RPMI8226 (cell line): ENCODE results near the gene NGDN.
"Not testable (repeated sequence)": the region's sequence is repeated elsewhere in the genome, so short reads cannot be mapped to it uniquely, and the experiment has no call there.

ENCODE experiments used
- DNase-seq: peaks from one replicate; pipeline ENCODE4 v3.0.0-alpha.2; 2015

The NGDN gene

GRCh38 chr14:23439107-23439835 lies 30.2 kb upstream of the NGDN start:
- DNase-seq, result no peak

- no peak for DNase-seq
Observed at GRCh38 chr14:23441076-23441475, 28.4 kb upstream of the NGDN start.

- DNase-seq, result no peak
Observed at GRCh38 chr14:23442721-23443356, 26.7 kb upstream of the NGDN start.

GRCh38 chr14:23443411-23443812 lies 26.1 kb upstream of the NGDN start:
- DNase-seq, result no peak

GRCh38 chr14:23443881-23444280 lies 25.6 kb upstream of the NGDN start:
- DNase-seq, result no peak

GRCh38 chr14:23444314-23444713 lies 25.2 kb upstream of the NGDN start:
- no peak for DNase-seq

GRCh38 chr14:23445773-23446172 lies 23.7 kb upstream of the NGDN start:
- DNase-seq, result no peak

GRCh38 chr14:23446291-23446851 lies 23.1 kb upstream of the NGDN start:
- DNase-seq, result no peak

GRCh38 chr14:23447361-23448350 lies 21.8 kb upstream of the NGDN start:
- DNase-seq, result no peak

GRCh38 chr14:23449314-23449713 lies 20.2 kb upstream of the NGDN start:
- no peak for DNase-seq

GRCh38 chr14:23450379-23450778 lies 19.1 kb upstream of the NGDN start:
- DNase-seq, result no peak

GRCh38 chr14:23452237-23452636 lies 17.3 kb upstream of the NGDN start:
- DNase-seq, result no peak

- no peak for DNase-seq
Observed at GRCh38 chr14:23454445-23454856, 15.1 kb upstream of the NGDN start.

GRCh38 chr14:23456883-23457586 lies 12.5 kb upstream of the NGDN start:
- DNase-seq, result not testable (repeated sequence)

GRCh38 chr14:23457587-23458445 lies 11.7 kb upstream of the NGDN start:
- DNase-seq, result no peak

GRCh38 chr14:23460960-23461359 lies 8.5 kb upstream of the NGDN start:
- no peak for DNase-seq

GRCh38 chr14:23464700-23465099 lies 4.8 kb upstream of the NGDN start:
- no peak for DNase-seq

GRCh38 chr14:23465261-23465660 lies 4.2 kb upstream of the NGDN start:
- DNase-seq, result no peak

GRCh38 chr14:23468704-23469126 lies 788 bp upstream of the NGDN start:
- DNase-seq, result no peak

- DNase-seq, result no peak
Observed at GRCh38 chr14:23469906-23470403, 452 bp downstream of the NGDN start.

- no peak for DNase-seq
Observed at GRCh38 chr14:23470947-23471346, 1.4 kb downstream of the NGDN start.
